Pons (tissue), 1 donor: ENCODE data around the gene STX4.

Experiments used
- DNase-seq: peaks from one replicate; pipeline ENCODE4 v3.0.0-alpha.2; 2016; ENCODE audit warnings: low spot score

Gene STX4

GRCh38 chr16:31067342-31067741, 34.0 kb downstream of the STX4 start:
- no peak for DNase-seq

- DNase-seq: no peak
These were observed 38.5 kb downstream of the STX4 start for GRCh38 chr16:31071861-31072260.

GRCh38 chr16:31072540-31073141, 39.3 kb downstream of the STX4 start:
- peak; percentile 26 for DNase-seq

- peak; percentile 90 for DNase-seq
These were observed 40.0 kb downstream of the STX4 start for GRCh38 chr16:31073142-31073969.

- peak; percentile 100 for DNase-seq
These were observed 40.8 kb downstream of the STX4 start, which contains the start of the genes ZNF646 and ZNF668 for GRCh38 chr16:31073970-31074813. Gene ZNF646 (plus strand): TSS chr16:31074422. CDS start chr16:31076325, 1,903 bp downstream. Gene ZNF668 (minus strand): TSS chr16:31074240. CDS start chr16:31064459, 9,781 bp downstream.

GRCh38 chr16:31074814-31075183, 41.4 kb downstream of the STX4 start:
- DNase-seq: no peak

GRCh38 chr16:31076319-31076718, 43.0 kb downstream of the STX4 start:
- DNase-seq: no peak

GRCh38 chr16:31077024-31077423, 43.7 kb downstream of the STX4 start:
- DNase-seq: no peak

- no peak for DNase-seq
These were observed 44.4 kb downstream of the STX4 start for GRCh38 chr16:31077592-31078396.

- DNase-seq: no peak
These were observed 45.4 kb downstream of the STX4 start for GRCh38 chr16:31078597-31079341.

GRCh38 chr16:31079342-31079944, 46.1 kb downstream of the STX4 start:
- DNase-seq: no peak

- DNase-seq: no peak
These were observed 46.8 kb downstream of the STX4 start for GRCh38 chr16:31080035-31080629.

GRCh38 chr16:31080756-31081419, 47.5 kb downstream of the STX4 start:
- DNase-seq: no peak

GRCh38 chr16:31081428-31082351, 48.3 kb downstream of the STX4 start:
- peak; percentile 31 for DNase-seq

GRCh38 chr16:31082368-31083045, 49.1 kb downstream of the STX4 start:
- DNase-seq: no peak

GRCh38 chr16:31083081-31083480, 49.7 kb downstream of the STX4 start:
- DNase-seq: no peak

GRCh38 chr16:31083556-31083955, 50.2 kb downstream of the STX4 start:
- DNase-seq: no peak

GRCh38 chr16:31083981-31084380, 50.6 kb downstream of the STX4 start:
- DNase-seq: no peak
